GM19468 (cell line): ENCODE data around the gene RALGDS.

Source experiments
- ATAC-seq: cut with Tn5 transposase; IDR thresholded peaks from one replicate; pipeline ENCODE4 v1.9.1; 2021; ENCODE audit warnings: mild to moderate bottlenecking, moderate library complexity, moderate number of reproducible peaks; ENCODE audit not compliant: unreplicated experiment; ENCODE audit errors: extremely low read depth

Gene RALGDS

GRCh38 chr9:133058550-133059320 lies 62.3 kb downstream of the RALGDS start:
- ATAC-seq = no peak

DNA sequence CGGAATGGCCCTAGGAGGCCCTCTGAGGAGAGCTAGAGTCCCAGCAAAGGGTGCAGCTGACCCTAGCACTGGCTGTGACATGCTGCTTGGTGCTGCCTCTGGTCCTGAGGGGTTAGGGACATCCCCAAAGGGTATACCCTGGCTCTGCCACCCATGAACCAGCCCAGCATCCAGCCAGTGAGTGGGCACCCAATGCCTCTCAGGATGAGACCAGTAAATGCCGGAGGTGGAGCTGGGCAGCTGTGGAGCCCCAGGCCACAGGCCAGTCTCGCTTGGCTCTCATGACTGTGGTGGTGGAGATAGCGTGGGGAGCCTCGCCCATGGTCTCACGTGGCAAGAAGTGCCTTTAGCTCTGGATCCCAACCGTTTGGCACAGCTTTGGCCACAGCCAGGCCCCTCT lies 63.0 kb downstream of the RALGDS start:
- no peak for ATAC-seq

- ATAC-seq = no peak
Measured at GRCh38 chr9:133057553-133057952, 63.5 kb downstream of the RALGDS start.

- no peak for ATAC-seq
Measured at GRCh38 chr9:133057006-133057405, 64.0 kb downstream of the RALGDS start.

- no peak for ATAC-seq
Measured at GRCh38 chr9:133056533-133056932, 64.5 kb downstream of the RALGDS start.

DNA sequence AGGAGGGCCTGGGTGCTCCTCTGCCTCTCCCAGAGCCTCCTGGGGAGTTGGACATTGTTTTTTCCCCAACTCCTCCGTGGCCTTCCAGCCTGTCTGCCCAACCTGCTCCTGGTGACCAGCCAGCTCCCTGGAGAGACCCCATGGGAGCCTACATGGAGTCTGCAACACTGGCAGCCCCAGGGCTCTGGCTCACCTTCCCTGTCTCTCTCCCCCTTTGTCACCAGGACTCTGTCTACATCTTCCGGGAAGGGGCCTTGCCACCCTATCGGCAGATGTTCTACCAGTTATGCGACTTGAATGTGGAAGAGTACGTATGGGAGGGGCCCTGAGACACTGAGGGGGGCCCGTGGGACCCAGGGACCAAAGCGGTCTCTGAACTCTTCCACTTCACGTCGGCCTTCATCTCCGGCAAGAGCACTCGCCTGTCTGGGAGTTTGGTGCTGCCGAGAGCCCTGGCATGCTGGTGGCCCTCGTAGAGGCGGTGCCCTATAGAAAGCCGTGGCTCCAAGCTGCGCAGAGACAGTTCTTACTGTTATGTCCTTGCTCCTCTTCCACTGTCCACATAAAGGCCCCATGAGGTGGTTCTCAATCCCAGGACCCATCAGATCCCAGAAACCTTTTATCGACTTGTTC lies 65.1 kb downstream of the RALGDS start:
- ATAC-seq = no peak

GRCh38 chr9:133054966-133055365 lies 66.1 kb downstream of the RALGDS start:
- ATAC-seq = no peak

GRCh38 chr9:133054194-133054890 lies 66.7 kb downstream of the RALGDS start:
- no peak for ATAC-seq

GRCh38 chr9:133051966-133052539 lies 69.0 kb downstream of the RALGDS start:
- no peak for ATAC-seq

DNA sequence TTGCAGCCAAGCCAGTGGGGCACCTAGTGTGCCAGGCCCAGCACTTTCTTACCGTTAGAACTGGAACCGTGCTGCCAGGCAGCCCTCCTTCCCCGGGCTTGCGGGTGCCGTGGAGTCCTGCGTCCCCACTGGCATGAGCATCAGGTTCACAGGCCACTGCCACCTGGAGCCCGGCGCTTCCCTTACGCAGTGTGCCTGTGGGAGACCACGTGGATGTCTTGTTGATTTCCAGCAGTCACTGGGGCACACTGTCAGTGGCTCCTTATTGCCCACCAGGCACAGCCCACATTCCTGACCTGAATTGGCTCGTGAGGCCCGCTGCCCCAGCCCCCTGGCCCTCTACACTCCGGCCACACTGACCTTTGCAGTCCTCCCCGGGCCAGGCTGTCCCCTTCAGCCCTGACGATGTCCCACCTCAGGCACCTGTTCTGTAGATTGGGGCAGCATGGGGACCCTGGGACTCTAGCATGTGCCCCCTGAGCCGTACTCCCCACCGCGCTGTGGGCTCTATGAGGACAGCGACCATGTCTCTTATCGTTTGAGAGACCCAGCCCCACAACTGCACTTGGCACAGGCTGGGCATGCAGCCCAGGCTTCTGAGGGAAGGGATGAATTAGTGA lies 69.6 kb downstream of the RALGDS start:
- ATAC-seq = no peak

DNA sequence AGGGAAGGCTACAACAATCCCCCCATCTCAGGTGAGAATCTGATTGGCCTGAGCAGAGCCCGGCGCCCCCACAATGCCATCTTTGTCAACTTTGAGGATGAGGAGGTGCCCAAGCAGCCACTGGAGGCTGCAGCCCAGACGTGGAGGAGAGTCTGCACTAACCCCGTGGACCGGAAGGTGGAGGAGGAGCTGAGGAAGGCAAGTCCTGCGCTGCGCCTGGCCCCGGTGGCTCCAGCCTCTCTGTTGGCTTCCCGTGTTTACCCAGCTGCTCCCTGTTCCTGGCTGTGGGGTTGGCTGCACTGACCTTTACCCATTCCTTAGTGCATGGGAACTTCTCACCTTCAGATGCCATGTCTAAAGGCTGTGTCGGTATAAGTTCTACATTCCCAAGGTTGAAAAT lies 70.3 kb downstream of the RALGDS start:
- no peak for ATAC-seq

DNA sequence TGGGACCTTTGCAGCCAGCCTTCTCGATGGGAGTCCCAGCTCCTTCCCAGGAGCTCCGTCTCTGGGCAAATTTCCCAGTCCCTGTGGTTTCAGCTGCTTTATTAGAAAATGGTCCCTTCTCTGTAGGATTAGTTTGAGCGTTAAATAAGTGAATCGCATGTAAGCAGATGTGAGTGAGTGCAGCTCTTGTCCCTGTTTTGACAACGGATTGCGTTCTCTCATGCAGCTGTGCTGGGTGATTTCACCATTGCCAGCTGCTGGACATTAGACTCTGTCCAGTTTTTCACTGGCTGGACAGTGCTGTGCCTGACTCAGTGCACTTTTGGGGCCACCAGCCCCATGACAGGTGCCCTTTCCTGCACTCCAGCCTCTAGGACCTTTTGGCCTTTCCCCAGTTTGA lies 70.9 kb downstream of the RALGDS start:
- ATAC-seq = no peak

GRCh38 chr9:133049043-133049442 lies 72.0 kb downstream of the RALGDS start:
- no peak for ATAC-seq

GRCh38 chr9:133048595-133048994 lies 72.4 kb downstream of the RALGDS start:
- no peak for ATAC-seq
